ENCODE data around the gene ZNF473.
"Not testable (repeated sequence)": the region's sequence is repeated elsewhere in the genome, so short reads cannot be mapped to it uniquely, and the experiment has no call there.

The ZNF473 gene

DNA sequence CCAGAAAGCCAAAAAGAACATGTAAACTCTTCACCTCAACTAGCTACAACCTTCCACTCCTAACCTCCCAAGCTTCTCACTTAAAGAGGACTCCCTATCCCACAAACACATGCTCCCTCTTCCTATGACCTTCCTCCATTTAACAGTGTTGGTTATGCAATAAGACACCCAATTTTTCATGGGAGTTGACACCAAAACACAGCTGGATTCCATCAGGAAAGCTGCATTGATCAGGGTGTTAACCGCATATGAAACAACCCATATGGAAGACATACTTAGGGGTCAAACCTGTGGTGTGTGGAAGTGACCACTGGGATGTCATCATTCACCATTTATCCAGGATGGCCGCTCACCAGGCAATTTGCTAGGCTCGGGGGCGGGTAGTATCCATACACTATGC is 21.9 kb downstream of the ZNF473 start:
- in situ Hi-C loops (cut with MboI; ENCODE audit: low sequenced_read_pairs), result no loop called here

- in situ Hi-C loops (cut with MboI; ENCODE audit: low sequenced_read_pairs), result no loop called here
Observed at GRCh38 chr19:50050406-50051227, 24.8 kb downstream of the ZNF473 start.

- in situ Hi-C loops (cut with MboI; ENCODE audit: low sequenced_read_pairs), result not testable (repeated sequence)
Observed at GRCh38 chr19:50051228-50051895, 25.6 kb downstream of the ZNF473 start.

DNA sequence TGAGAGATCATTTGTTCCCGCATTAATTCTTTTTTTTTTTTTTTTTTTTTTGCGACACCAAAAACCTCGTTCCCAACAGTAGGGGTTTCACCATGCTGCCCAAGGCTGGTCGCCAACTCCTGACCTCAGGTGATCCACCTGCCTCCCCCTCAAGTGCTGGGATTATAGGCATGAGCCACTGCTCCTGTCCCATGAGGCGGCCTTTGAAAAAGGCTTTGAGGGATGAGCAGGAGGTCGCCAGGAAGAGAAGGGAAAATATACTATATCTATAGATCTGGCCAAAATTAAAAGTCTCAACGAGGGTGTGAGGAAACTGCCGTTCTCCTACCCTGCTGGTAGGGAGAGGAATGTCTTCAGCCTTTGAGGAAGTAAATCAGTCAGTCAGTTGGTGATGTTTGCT is 26.2 kb downstream of the ZNF473 start:
- in situ Hi-C loops (cut with MboI; ENCODE audit: low sequenced_read_pairs), result no loop called here

GRCh38 chr19:50053119-50053518 is 27.3 kb downstream of the ZNF473 start:
- in situ Hi-C loops (cut with MboI; ENCODE audit: low sequenced_read_pairs), result no loop called here

GRCh38 chr19:50058425-50058824 is 32.6 kb downstream of the ZNF473 start:
- in situ Hi-C loops (cut with MboI; ENCODE audit: low sequenced_read_pairs), result no loop called here

GRCh38 chr19:50059045-50059444 is 33.2 kb downstream of the ZNF473 start:
- in situ Hi-C loops (cut with MboI; ENCODE audit: low sequenced_read_pairs), result no loop called here

DNA sequence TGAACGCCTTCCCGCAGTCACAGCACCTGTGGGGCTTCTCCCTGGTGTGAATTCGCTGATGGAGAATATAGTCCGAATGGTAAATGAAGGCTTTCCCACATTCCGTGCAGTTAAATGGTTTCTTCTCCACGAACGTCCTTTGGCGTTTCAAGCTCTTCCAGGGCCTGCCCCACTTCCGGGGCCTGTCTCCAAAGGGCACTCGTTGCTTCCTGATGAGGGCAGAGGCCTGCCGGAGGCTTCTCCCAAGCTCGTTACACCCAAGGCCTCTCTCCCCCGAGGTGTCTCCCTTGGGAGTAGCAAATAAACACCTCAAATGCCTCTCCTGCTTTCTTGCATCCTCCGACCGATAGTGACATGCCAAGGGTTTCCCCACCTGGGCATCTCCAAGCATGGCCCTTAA is 34.3 kb downstream of the ZNF473 start:
- in situ Hi-C loops (cut with MboI; ENCODE audit: low sequenced_read_pairs), result no loop called here

GRCh38 chr19:50061650-50062049 is 35.8 kb downstream of the ZNF473 start:
- in situ Hi-C loops (cut with MboI; ENCODE audit: low sequenced_read_pairs), result no loop called here

DNA sequence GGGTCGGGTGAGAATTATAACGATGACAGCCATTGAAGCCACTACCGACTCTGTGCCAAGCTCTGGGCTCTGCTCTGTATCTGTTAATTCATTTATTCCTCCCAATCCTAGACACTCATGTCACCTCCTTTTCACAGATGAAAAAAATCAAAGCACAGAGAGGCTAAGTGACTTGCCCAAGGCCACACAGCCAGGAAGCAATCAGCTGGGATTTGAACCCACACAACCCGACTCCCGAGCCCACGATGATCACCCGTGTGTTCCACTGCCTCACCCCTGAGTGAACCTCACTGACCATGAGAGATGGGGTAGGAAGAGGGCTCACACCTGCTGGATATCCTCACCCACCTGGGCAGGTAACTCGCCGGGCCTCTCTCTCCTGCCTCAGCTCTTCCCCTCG is 40.1 kb downstream of the ZNF473 start:
- in situ Hi-C loops (cut with MboI; ENCODE audit: low sequenced_read_pairs), result no loop called here

DNA sequence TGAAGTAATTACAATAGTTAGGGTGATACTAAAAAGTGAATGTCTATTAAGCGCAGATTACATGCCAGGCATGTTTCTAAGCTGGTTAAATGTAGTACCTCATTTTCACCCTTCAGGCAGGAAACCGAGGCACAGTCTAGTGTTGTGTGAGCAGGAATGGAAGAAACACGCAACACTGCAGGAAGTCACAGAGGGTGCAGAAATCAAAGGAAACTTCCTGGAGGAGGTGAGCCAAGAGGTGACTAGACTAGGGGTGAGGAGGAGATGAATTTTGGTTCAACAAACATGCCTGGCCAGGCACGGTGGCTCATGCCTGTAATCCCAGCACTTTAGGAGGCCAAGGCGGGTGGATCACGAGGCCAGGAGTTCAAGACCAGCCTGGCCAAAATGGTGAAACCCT is 41.8 kb downstream of the ZNF473 start:
- in situ Hi-C loops (cut with MboI; ENCODE audit: low sequenced_read_pairs), result no loop called here

GRCh38 chr19:50068382-50068781 is 42.6 kb downstream of the ZNF473 start:
- in situ Hi-C loops (cut with MboI; ENCODE audit: low sequenced_read_pairs), result not testable (repeated sequence)

GRCh38 chr19:50075076-50075475 is 49.3 kb downstream of the ZNF473 start:
- in situ Hi-C loops (cut with MboI; ENCODE audit: low sequenced_read_pairs), result not testable (repeated sequence)

- in situ Hi-C loops (cut with MboI; ENCODE audit: low sequenced_read_pairs), result not testable (repeated sequence)
Observed at GRCh38 chr19:50075644-50076372, 50.0 kb downstream of the ZNF473 start.

DNA sequence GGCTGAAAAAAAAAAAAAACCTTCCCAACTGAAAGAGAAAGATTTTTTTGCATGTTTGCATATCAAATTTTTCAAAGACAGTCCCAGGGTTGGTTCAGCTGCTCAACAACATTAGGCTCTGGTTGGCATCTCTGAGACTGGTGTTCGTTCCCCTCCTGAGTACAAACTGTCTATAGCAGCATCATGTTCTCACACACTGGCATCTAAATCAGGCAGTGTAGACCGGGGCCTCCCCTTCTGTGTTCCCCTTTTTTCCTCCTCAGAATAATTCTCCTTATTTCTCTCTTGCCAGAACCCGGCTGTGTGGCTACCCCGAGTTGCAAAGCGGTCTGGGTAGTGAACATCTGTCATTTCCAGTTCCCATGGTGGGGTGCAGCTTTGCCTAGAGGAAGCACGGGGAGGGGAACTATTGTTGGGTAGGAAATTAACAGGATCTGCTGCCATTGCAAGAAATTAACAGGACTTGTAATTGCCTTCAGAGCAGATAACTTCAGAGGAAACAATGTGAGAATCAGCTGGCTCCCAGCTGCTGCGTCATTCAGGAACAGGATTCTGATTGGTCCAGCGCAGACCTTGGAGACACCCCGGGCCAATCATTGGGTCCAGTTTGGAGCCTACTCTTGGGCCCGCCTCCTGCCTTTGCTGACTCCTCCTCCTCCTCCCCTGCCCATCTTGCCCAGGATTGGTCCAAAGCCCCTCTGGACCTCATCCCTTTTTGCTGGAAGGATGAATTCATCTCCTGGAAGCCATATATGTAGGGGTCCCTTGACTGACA is 51.0 kb downstream of the ZNF473 start:
- in situ Hi-C loops (cut with MboI; ENCODE audit: low sequenced_read_pairs), result not testable (repeated sequence)

DNA sequence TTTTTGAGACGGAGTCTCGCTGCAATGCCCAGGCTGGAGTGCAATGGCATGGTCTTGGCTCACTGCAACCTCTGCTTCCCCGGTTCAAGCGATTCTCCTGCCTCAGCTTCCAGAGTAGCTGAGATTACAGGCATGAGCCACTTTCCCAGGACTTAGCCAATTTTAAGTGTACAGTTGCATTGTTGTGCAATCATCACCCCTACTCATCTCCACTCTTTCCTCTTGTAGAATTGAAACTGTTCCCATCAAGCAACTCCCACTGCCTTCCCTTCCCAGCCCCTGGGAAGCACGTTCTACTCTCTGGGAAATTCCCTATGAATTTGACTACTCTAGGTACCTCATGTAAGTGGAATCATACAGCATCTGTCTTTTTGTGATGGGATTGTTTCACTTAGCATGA is 53.2 kb downstream of the ZNF473 start:
- in situ Hi-C loops (cut with MboI; ENCODE audit: low sequenced_read_pairs), result not testable (repeated sequence)

GRCh38 chr19:50084440-50084839 is 58.6 kb downstream of the ZNF473 start:
- in situ Hi-C loops (cut with MboI; ENCODE audit: low sequenced_read_pairs), result not testable (repeated sequence)

DNA sequence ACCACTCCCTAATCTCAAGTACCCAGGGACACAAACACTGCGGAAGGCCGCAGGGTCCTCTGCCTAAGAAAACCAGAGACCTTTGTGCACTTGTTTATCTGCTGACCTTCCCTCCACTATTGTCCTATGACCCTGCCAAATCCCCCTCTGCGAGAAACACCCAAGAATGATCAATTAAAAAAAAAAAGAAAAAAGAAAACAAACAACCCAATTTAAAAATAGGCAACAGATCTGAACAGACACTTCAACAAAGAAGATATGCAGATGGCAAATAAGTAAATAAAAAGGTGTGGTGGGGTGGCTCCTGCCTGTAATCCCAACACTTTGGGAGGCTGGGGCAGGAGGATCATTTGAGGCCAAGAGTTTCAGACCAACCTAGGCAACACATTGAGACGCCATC is 61.3 kb downstream of the ZNF473 start:
- in situ Hi-C loops (cut with MboI; ENCODE audit: low sequenced_read_pairs), result not testable (repeated sequence)

- in situ Hi-C loops (cut with MboI; ENCODE audit: low sequenced_read_pairs), result not testable (repeated sequence)
Observed at GRCh38 chr19:50090706-50091105, 64.9 kb downstream of the ZNF473 start.

- in situ Hi-C loops (cut with MboI; ENCODE audit: low sequenced_read_pairs), result not testable (repeated sequence)
Observed at GRCh38 chr19:50091786-50092185, 66.0 kb downstream of the ZNF473 start.

DNA sequence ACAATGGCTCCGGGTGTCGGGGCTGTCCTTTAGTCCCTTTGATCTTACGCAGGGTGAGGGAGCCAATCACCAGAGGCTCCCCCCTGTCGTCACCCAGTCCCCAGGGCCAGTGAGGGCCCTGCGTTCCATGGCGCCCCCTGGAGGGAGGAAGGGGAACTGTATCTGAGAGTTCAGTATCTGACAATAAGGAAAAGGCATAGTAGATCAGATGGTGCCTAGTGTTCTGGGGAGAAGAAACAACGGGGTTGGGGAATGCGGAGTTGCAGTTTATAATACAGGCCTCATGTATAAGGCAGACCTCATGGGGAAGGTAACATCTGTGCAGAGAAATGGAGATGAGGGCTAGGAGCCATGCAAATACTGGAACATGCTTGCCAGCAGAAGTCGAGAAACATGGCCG is 66.8 kb downstream of the ZNF473 start:
- in situ Hi-C loops (cut with MboI; ENCODE audit: low sequenced_read_pairs), result not testable (repeated sequence)

All from HL-60/S4 (cell line).